Loucy (cell line): ENCODE results near the gene CLDN10.

Source experiments
- H2AFZ ChIP-seq: fragments of 200-600 bp; sonication (generic); 2 replicates; pipeline ENCODE4 v1.6.0; 2016; ENCODE audit warnings: antibody characterized with exemption, mild to moderate bottlenecking, low read length, moderate library complexity
- H3F3A ChIP-seq: fragments of 200-600 bp; 2 replicates; pipeline ENCODE4 v1.6.0; 2016; ENCODE audit warnings: antibody characterized with exemption, low read depth, mild to moderate bottlenecking
- H3K27me3 ChIP-seq: fragments of 200-600 bp; sonication (generic); 2 replicates; pipeline ENCODE4 v1.6.1; 2014; ENCODE audit warnings: low read length, mild to moderate bottlenecking; ENCODE audit not compliant: insufficient read depth, poor library complexity, severe bottlenecking
- H3K36me3 ChIP-seq: fragments of 200-600 bp; sonication (generic); 2 replicates; pipeline ENCODE4 v1.6.1; 2016; ENCODE audit warnings: low read length; ENCODE audit not compliant: insufficient read depth
- H3K4me1 ChIP-seq: fragments of 200-600 bp; sonication (generic); 2 replicates; pipeline ENCODE4 v1.5.1; 2014; ENCODE audit warnings: low read length, mild to moderate bottlenecking; ENCODE audit not compliant: insufficient read depth, poor library complexity, severe bottlenecking
- H3K4me2 ChIP-seq: fragments of 200-600 bp; sonication (generic); 2 replicates; pipeline ENCODE4 v1.6.0; 2014; ENCODE audit warnings: antibody characterized with exemption, low read length, low read depth, mild to moderate bottlenecking; ENCODE audit not compliant: poor library complexity, severe bottlenecking
- H3K4me3 ChIP-seq: fragments of 200-600 bp; sonication (generic); 2 replicates; pipeline ENCODE4 v1.5.1; 2014; ENCODE audit warnings: low read length, mild to moderate bottlenecking, mixed read lengths; ENCODE audit not compliant: poor library complexity, severe bottlenecking
- H3K79me2 ChIP-seq: fragments of 200-600 bp; sonication (generic); 2 replicates; pipeline ENCODE4 v1.6.1; 2014; ENCODE audit warnings: low read length; ENCODE audit not compliant: insufficient read depth
- H3K9ac ChIP-seq: fragments of 200-600 bp; sonication (generic); 2 replicates; pipeline ENCODE4 v1.6.0; 2014; ENCODE audit warnings: mild to moderate bottlenecking, low read depth, low read length, moderate library complexity; ENCODE audit not compliant: poor library complexity, severe bottlenecking
- H3K9me2 ChIP-seq: fragments of 200-600 bp; sonication (generic); replicated peaks from 2 replicates; pipeline ENCODE4 v1.6.1; 2016; ENCODE audit warnings: low read depth, low read length, mixed read lengths
- H3K9me3 ChIP-seq: fragments of 200-600 bp; sonication (generic); 2 replicates; pipeline ENCODE4 v1.6.1; 2014; ENCODE audit warnings: mild to moderate bottlenecking, antibody characterized with exemption, low read length, low read depth; ENCODE audit not compliant: insufficient read depth
- H4K20me1 ChIP-seq: fragments of 200-600 bp; sonication (generic); 2 replicates; pipeline ENCODE4 v1.6.0; 2014; ENCODE audit warnings: antibody characterized with exemption, low read length, mild to moderate bottlenecking; ENCODE audit not compliant: insufficient read depth, poor library complexity, severe bottlenecking
- CTCF ChIP-seq: fragments of 200-600 bp; sonication (generic); conservative IDR thresholded peaks from 2 replicates; pipeline ENCODE4 v1.5.1; 2014; ENCODE audit warnings: mild to moderate bottlenecking, antibody characterized with exemption, low read length
- EZH2phosphoT487 ChIP-seq: fragments of 200-600 bp; IDR thresholded peaks from 2 replicates; pipeline ENCODE4 v1.6.1; 2018; ENCODE audit warnings: antibody characterized with exemption, mild to moderate bottlenecking, moderate library complexity, borderline replicate concordance

Gene CLDN10

DNA sequence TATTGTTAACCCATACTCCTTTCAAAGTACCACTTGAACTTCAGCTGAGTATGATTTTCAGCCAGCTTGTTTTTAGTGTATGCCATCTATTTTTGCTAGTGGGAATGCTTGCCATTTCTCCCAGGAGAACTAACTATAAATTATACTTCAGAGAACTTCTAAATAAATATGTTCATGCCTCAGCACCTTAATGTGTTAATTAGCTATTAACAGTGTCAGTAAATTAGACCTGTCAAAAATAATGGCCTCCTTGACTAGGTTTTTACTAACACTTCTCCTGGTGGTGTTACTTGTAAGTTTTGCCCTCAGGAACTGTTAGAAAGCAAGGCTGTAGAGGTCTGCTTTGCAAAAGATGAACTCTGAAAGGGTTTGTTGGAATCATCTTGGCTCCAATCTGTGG, 4.5 kb downstream of the CLDN10 start:
- Histone ChIP-seq H3K4me3 (no peak overlapping the region), H3K4me1 (no peaks in the 10 kb centered on the region), H3K27me3 (no peaks in the 10 kb centered on the region), H3K79me2 (no peaks in the 10 kb centered on the region), H3K9ac (no peak overlapping the region), H3K36me3 (no peaks in the 10 kb centered on the region), H3K4me2 (no peak overlapping the region), H3K9me3 (no peaks in the 10 kb centered on the region), H3K9me2 (no peaks in the 10 kb centered on the region), H3F3A (no peaks in the 10 kb centered on the region), H4K20me1 (no peaks in the 10 kb centered on the region), H2AFZ (no peak overlapping the region)
- TF ChIP-seq CTCF (no peak; the same call in 1 of the 2 replicates), EZH2phosphoT487 (no peak)

DNA sequence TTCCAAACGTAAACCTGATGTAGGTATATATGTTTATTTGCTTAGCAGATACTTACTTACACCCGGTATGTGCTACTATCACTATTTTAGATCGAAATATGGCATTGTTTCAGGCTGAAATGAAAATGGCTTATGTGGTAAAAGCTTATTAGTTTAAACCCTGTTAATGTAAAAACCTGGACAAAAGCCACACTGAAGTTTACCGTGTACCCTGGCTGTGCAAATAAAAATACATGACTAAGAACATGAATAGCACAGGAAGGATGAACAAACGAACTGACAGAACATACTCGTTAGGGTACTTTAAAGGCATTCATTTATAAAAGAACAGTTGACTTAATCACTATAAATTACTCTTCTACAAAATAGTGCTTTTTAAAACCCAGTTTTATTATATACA, 6.6 kb downstream of the CLDN10 start:
- Histone ChIP-seq H3K4me2 (no peak overlapping the region), H4K20me1 (no peaks in the 10 kb centered on the region), H3K4me1 (no peaks in the 10 kb centered on the region), H3K36me3 (no peaks in the 10 kb centered on the region), H3F3A (no peaks in the 10 kb centered on the region), H3K9ac (no peak overlapping the region), H3K4me3 (no peak overlapping the region), H3K27me3 (no peaks in the 10 kb centered on the region), H3K9me3 (no peaks in the 10 kb centered on the region), H2AFZ (no peak overlapping the region), H3K9me2 (no peaks in the 10 kb centered on the region), H3K79me2 (no peaks in the 10 kb centered on the region)
- no peak for TF ChIP-seq CTCF
- TF ChIP-seq EZH2phosphoT487: no peak

DNA sequence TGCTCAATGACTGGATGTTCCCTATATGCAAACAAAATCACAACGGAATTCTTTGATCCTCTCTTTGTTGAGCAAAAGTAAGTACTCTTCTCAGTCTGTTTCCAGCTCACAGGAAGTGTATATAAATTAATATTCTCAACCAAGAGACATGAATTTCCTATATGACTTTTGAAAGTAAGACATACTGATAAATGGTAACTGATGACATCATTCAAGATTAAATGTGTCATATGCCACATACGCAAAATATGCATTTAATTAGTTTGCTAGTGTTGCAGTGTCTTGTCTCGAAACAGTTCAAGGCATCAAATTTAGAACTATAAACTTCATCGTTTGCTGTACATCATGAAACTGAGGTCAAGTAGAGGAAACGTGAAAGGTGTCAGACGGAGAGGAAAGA, 7.9 kb downstream of the CLDN10 start:
- H3K27me3 ChIP-seq: no peaks in the 10 kb centered on the region
- H3K36me3 ChIP-seq: no peaks in the 10 kb centered on the region
- H3K4me3 ChIP-seq: no peak overlapping the region
- H3K4me2 ChIP-seq: no peak overlapping the region
- no peaks in the 10 kb centered on the region for H3K9me2 ChIP-seq
- no peaks in the 10 kb centered on the region for H4K20me1 ChIP-seq
- no peaks in the 10 kb centered on the region for H3K79me2 ChIP-seq
- H3K9me3 ChIP-seq: no peaks in the 10 kb centered on the region
- no peak overlapping the region for H3K9ac ChIP-seq
- H2AFZ ChIP-seq: no peak overlapping the region
- no peaks in the 10 kb centered on the region for H3F3A ChIP-seq
- no peaks in the 10 kb centered on the region for H3K4me1 ChIP-seq
- TF ChIP-seq EZH2phosphoT487 (no peak), CTCF (no peak)
